ENCODE results near the gene ZNF506. TPM values are rescaled to one million over a fixed set of nuclear protein-coding genes. Genes with fewer than 3 reads are reported as not detected.
"Not testable (repeated sequence)": the region's sequence is repeated elsewhere in the genome, so short reads cannot be mapped to it uniquely, and the experiment has no call there.

The ZNF506 gene
- total and polyA plus RNA-seq, 2 experiments from 2014 or later = 9.9 to 47.1 TPM

- Histone ChIP-seq H2AFZ (no peak overlapping the region), H3K4me1 (ENCODE audit: insufficient read depth) (no peaks in the 10 kb centered on the region), H4K20me1 (ENCODE audit: insufficient read depth, poor library complexity, severe bottlenecking) (no peaks in the 10 kb centered on the region), H3K27ac (no peak overlapping the region), H3K4me2 (no peak overlapping the region), H3K9me3 (ENCODE audit: low read depth) (peaks cover 10% of the 10 kb centered on the region), H3K79me2 (peaks cover 23% of the 10 kb centered on the region), H3K9me2 (replicated peaks; ENCODE audit: insufficient read depth) (no peaks in the 10 kb centered on the region), H3K4me3 (no peak overlapping the region), H3K36me3 (replicated peaks; ENCODE audit: insufficient read depth, low read depth) (peaks cover 3% of the 10 kb centered on the region), H3K27me3 (no peaks in the 10 kb centered on the region)
- no peak for DNase-seq (ENCODE audit: low spot score)
- WGBS (ENCODE audit: low lambda C conversion rate, missing lambda C conversion rate) = 78% methylated on average over 2 of the region's 2 CpGs
- TF ChIP-seq EZH2phosphoT487 (IDR thresholded peaks at IDR 0.05; ENCODE audit: low read depth, severe bottlenecking, unreplicated experiment) = no peak
These were observed 2.4 kb upstream of the ZNF506 start for GRCh38 chr19:19823916-19824315.

DNA sequence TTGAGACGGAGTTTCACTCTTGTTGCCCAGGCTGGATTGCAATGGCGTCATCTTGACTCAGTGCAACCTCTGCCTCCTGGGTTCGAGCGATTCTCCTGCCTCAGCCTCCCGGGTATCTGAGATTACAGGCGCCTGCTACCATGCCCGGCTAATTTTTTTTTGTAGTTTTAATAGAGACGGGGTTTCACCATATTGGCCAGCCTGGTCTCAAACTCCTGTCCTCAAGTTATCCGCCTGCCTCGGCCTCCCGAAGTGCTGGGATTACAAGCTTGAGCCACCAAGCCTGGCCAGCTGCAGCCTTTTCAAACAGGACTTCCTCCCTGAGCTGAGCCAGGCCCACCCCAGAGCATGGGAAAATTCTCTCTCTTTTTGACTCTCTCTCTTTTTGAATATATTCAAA is 426 bp upstream of the ZNF506 start:
- H4K20me1 ChIP-seq (ENCODE audit: insufficient read depth, poor library complexity, severe bottlenecking); H3K27me3 ChIP-seq; H3K4me1 ChIP-seq (ENCODE audit: insufficient read depth); DNase-seq (ENCODE audit: low spot score); H3K36me3 ChIP-seq (replicated peaks; ENCODE audit: insufficient read depth, low read depth); H3K4me3 ChIP-seq; H3K9me2 ChIP-seq (replicated peaks; ENCODE audit: insufficient read depth): not testable (repeated sequence)
- Histone ChIP-seq H3K79me2 (peaks cover 42% of the 10 kb centered on the region), H3K4me2 (peak overlapping the region; percentile 70), H3K9me3 (ENCODE audit: low read depth) (peaks cover 18% of the 10 kb centered on the region), H2AFZ (peak overlapping the region; percentile 49), H3K27ac (peak overlapping the region; percentile 65)
- WGBS (ENCODE audit: low lambda C conversion rate, missing lambda C conversion rate) = 63% methylated on average over 11 of the region's 11 CpGs

DNA sequence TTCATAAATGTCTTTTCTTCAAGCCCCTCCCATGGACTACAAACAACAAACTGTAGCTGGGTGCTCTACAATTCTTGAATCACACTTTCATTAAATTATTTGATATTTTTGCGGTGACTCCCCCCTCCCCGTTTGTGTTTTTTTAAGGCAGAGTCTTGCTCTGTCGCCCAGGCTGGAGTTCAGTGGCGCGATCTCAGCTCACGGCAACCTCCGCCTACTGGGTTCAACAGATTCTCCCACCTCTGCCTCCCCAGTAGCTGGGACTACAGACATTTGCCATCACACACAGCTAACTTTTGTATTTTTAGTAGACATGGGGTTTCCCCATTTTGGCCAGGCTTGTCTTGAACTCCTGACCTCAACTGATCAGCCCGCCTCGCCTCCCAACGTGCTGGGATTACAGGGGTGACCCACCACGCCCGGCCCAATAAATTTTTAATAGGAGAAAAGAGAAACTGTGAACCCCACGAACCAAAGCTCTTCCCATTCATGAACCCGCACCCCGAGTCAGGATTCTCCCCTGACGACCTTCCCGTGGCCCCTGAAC is 703 bp downstream of the ZNF506 start:
- Histone ChIP-seq H3K4me1 (ENCODE audit: insufficient read depth) (no peaks in the 10 kb centered on the region), H3K79me2 (peaks cover 54% of the 10 kb centered on the region), H3K4me2 (peak overlapping the region; percentile 84), H3K27ac (peak overlapping the region; percentile 98), H3K4me3 (peak overlapping the region; percentile 33), H3K27me3 (no peaks in the 10 kb centered on the region), H3K9me3 (ENCODE audit: low read depth) (peaks cover 21% of the 10 kb centered on the region), H2AFZ (peak overlapping the region; percentile 67), H3K36me3 (replicated peaks; ENCODE audit: insufficient read depth, low read depth) (peaks cover 3% of the 10 kb centered on the region), H3K9me2 (replicated peaks; ENCODE audit: insufficient read depth) (no peaks in the 10 kb centered on the region), H4K20me1 (ENCODE audit: insufficient read depth, poor library complexity, severe bottlenecking) (no peaks in the 10 kb centered on the region)
- no peak for DNase-seq (ENCODE audit: low spot score)
- no peak for TF ChIP-seq EZH2phosphoT487 (IDR thresholded peaks at IDR 0.05; ENCODE audit: low read depth, severe bottlenecking, unreplicated experiment)
- TF ChIP-seq EZH2 (IDR thresholded peaks at IDR 0.05; ENCODE audit: borderline replicate concordance) = no peak
- no peak for TF ChIP-seq CTCF (IDR thresholded peaks at IDR 0.05; ENCODE audit: poor library complexity)
- WGBS (ENCODE audit: low lambda C conversion rate, missing lambda C conversion rate) = 42% methylated on average over 17 of the region's 17 CpGs

DNA sequence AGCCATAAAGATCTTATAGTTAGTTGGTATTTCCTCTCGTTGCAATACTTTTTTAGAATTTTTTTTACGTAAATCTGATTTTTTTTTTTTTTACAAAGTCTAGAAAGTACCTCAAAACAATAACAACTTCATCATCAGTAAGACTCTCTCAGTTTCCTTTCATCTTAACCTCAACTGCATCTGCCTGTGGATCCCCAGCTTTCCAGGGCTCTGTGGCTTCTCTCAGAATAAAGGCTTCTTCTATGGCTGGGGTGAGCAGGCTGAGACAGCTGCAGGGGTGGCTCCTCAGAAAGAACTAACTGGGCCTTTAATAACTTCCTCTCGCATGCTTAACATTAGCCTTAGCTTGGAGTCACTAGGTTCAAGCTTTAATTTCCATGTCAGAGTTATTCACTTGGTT is 4.2 kb downstream of the ZNF506 start:
- Histone ChIP-seq H3K36me3 (replicated peaks; ENCODE audit: insufficient read depth, low read depth) (peaks cover 3% of the 10 kb centered on the region), H3K4me2 (no peak overlapping the region), H3K79me2 (peaks cover 86% of the 10 kb centered on the region), H3K27me3 (no peaks in the 10 kb centered on the region), H4K20me1 (ENCODE audit: insufficient read depth, poor library complexity, severe bottlenecking) (no peaks in the 10 kb centered on the region), H2AFZ (no peak overlapping the region), H3K9me2 (replicated peaks; ENCODE audit: insufficient read depth) (no peaks in the 10 kb centered on the region), H3K27ac (no peak overlapping the region), H3K4me1 (ENCODE audit: insufficient read depth) (no peaks in the 10 kb centered on the region), H3K9me3 (ENCODE audit: low read depth) (peaks cover 11% of the 10 kb centered on the region), H3K4me3 (no peak overlapping the region)
- no peak for TF ChIP-seq CTCF (IDR thresholded peaks at IDR 0.05; ENCODE audit: poor library complexity)
- 90% methylated on average over 3 of the region's 3 CpGs for WGBS (ENCODE audit: low lambda C conversion rate, missing lambda C conversion rate)
- no peak for DNase-seq (ENCODE audit: low spot score)
